Kasumi-1 (cell line): Measurements from ENCODE around the gene SLC25A24.

Experiments
- DNase-seq, 2 experiments: peaks; one replicate each; lab custom pipeline; 2025; lab: John Stamatoyannopoulos, UW

The SLC25A24 gene

DNA sequence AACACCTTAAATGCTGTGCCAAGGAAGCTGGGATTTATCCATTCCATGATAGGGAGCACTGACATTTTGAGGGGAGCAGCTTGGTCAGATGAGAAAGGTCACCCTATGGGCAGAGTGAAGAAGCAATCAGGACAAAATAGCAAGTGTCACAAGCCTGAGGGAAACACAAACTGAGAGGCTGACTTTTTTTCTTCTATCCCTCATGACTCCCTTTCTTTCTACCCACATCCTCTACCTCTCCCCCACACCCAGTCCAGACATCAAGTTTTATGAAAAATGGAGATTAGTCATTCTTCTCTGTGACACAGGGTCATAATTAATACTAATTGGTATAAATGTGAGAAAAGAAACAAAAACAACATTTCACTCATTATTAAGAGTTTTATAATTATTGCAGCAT is 103.1 kb downstream of the SLC25A24 start:
- no peak for DNase-seq

DNA sequence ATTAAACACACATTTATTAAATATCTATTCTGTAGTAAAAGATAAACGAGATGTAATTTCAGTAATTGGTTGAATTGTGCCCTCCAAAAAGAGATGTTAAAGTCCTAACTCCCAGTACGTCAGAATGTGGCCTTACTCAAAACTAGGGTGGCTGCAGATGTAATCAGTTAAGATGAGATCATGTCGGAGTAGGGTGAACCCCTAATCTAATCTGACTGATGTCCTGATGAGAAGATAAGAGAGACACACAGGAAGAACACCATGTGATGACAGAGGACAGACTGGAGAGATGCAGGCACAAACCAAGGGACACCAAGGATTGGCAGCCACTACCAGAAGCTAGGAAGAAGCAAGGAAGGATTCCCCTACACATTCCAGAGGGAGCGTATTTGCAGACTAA is 104.1 kb downstream of the SLC25A24 start:
- DNase-seq: no peak

DNA sequence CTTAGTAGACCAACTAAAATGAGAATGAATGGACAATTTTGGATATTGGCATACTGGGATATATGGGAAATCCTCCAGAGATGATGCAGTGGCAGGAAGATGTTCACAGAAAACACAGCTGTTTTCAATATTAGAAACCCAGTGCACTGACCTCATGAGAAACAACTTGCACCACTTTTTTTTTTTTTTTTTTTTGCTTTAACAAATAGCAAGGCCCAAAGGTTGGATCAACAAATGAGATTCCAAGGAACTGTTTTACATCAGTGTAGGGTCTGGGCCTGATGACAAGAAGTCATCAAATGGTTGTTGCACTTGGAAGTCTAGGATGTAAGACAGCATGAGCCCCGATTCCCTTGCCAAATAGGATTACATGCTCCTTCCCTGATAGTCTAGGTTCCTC is 110.7 kb downstream of the SLC25A24 start:
- no peak for DNase-seq

- no peak for DNase-seq
Measured at GRCh38 chr1:108085628-108086027, 114.5 kb downstream of the SLC25A24 start.

- no peak for DNase-seq
Measured at GRCh38 chr1:108084866-108085477, 115.2 kb downstream of the SLC25A24 start.
